GM18519 (cell line): ENCODE results near the gene ADAMTS18.
A peak's percentile ranks its signal among the peaks of the same experiment; 100 is the strongest.

Source experiments
- ATAC-seq: cut with Tn5 transposase; IDR thresholded peaks from one replicate; pipeline ENCODE4 v1.9.1; 2021; ENCODE audit warnings: mild to moderate bottlenecking, moderate library complexity; ENCODE audit not compliant: unreplicated experiment, low FRiP score

The ADAMTS18 gene

DNA sequence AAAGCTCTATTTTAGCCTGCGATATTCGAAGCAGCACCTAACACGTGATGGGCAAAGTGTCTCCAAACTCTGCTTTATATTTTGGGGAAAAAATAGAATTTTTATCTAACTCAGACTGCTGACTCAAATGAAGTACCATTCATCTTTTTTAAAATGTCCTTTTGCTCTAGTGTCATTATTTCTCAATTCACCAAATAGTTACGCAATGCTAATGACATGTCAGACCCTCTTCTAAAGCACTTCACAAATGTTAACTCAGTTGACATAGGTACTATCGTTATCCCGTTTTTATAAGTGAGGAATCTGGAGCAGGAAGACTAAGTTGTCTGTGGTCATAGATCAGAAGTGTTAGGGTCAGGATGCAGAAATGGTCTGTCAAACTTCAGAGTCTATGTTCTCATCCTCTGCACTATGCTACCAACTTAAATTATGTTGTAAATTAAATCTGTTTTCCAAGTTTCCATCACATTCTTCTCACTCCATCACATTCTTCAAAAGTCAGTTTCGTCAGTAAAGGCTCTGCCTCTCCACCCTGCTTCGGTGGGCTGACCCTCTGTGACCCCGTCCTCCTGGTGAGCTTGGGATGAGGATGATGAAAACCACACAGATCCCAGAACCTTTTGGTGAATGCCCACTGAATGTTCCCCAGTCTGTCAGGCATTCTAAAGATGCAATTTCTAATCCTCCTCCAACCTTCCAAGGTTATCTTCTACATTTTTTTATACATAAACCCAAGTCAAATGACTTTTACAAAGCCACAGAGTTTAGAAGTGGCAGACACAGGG, 102.8 kb downstream of the ADAMTS18 start:
- no peak for ATAC-seq

GRCh38 chr16:77331043-77331442, 103.8 kb downstream of the ADAMTS18 start:
- ATAC-seq, result no peak

DNA sequence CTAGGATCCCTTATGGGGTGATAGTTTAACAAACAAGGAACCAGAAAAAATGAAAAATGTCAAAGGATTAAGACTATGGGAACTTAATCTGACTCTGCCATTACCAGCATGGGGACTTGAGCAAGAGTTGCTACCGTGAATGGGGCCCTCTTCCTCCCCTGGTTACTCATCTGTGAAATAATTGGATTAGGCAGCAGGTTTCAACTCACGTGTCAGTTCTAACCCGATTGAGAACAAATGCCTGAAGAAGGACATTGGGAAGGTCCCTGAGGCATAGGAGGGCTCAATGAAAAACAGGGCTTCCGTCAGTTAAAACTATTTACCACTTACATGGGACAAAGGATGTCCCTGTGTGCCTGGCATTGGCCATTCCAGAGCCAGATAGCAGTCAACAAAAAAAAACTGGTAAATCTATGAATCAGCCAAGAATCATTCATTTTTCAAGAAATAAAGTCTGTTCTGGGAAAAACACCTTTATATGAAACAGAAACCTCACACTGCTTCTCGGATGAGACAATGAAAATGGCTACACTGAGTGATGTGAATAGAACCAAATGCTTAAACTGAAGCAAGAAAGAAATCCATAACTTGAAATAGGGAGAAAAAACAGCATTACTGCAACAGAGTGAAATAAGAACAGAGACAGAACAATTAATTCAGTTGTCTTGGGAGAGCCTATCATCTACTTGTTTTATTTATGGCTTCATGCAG, 104.3 kb downstream of the ADAMTS18 start:
- ATAC-seq, result no peak

- ATAC-seq, result no peak
Measured at GRCh38 chr16:77328768-77329167, 106.1 kb downstream of the ADAMTS18 start.

DNA sequence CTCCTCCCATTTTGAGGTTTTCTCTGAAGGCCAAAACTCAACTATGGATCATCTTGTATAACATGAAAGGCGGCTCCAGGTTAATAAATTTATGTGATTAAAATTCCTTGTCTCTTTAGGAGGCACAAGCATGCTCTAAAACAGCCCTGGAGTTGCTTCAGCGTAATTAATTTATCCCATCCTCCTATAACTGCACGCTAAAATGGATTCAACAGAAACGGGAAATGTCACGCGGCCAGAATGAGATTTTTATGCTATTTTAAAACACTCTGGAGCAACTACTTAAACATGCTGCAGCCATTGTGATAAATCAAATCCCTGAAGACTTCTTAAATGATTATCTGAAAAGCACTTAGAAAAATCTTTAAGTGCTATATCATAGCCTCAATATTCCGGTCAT, 106.6 kb downstream of the ADAMTS18 start:
- ATAC-seq, result no peak

GRCh38 chr16:77327717-77328116, 107.1 kb downstream of the ADAMTS18 start:
- peak; percentile 74 for ATAC-seq

GRCh38 chr16:77324729-77325128, 110.1 kb downstream of the ADAMTS18 start:
- no peak for ATAC-seq

DNA sequence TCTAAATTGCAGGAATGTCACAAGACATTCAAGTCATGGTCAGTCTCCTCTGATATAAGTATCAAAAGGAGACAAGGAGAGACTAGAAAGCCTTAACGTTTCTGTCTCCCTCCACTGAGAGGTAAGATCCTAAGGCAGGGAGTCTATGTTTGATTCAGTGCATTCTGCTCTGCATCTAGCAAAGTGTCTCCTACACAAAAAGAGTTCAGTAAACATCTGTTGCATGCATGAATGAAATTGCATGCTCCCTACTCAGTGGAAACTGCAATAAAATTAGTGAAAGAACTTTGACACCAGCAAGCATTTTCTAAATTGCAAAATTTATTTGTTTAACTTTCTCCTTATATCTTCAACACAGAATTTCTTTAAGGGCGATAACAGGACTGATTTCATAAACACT, 111.1 kb downstream of the ADAMTS18 start:
- ATAC-seq, result no peak

GRCh38 chr16:77322757-77323156, 112.1 kb downstream of the ADAMTS18 start:
- no peak for ATAC-seq

DNA sequence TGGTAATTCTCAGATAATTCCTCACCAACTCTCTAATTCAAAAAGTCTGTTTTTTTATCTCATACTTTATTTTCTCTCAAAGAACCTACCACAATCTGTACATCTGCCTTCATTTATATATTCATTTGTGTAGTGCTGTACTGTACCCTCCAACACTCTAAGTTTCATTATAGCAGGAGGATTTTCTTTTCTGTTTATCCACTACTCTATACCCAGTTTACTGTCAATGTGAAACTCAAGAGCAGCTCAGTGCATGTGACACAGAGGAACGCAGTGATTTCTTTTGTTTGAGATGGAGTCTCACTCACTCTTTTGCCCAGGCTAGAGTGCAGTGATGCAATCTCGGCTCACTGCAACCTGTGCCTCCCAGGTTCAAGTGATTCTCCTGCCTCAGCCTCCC, 117.8 kb downstream of the ADAMTS18 start:
- ATAC-seq, result no peak

DNA sequence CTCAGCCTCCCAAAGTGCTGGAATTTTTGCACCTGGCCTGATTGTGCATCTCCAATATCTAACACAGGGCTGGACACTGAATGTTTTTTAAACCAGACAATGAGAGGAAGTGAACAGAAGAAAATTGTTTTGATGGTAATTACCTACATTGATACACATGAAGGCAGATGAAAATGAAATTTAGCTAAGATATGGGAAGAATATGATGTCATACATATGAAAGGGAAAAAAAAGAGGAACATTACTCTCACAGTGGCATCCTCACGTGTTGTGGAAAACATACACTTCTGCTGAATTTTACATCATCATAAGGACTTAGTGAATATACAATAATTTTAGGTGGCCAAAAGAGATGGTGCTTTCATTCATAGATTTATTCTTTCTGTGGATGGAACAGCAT, 124.0 kb downstream of the ADAMTS18 start:
- no peak for ATAC-seq

- ATAC-seq, result no peak
Measured at GRCh38 chr16:77308163-77308561, 126.7 kb downstream of the ADAMTS18 start.

GRCh38 chr16:77307426-77308162, 127.2 kb downstream of the ADAMTS18 start:
- ATAC-seq, result no peak

GRCh38 chr16:77306075-77306474, 128.8 kb downstream of the ADAMTS18 start:
- ATAC-seq, result no peak

- ATAC-seq, result no peak
Measured at GRCh38 chr16:77304877-77305276, 130.0 kb downstream of the ADAMTS18 start.

GRCh38 chr16:77304134-77304533, 130.7 kb downstream of the ADAMTS18 start:
- no peak for ATAC-seq

GRCh38 chr16:77302674-77303073, 132.2 kb downstream of the ADAMTS18 start:
- no peak for ATAC-seq

- no peak for ATAC-seq
Measured at GRCh38 chr16:77302249-77302648, 132.6 kb downstream of the ADAMTS18 start.

- no peak for ATAC-seq
Measured at GRCh38 chr16:77300256-77300655, 134.6 kb downstream of the ADAMTS18 start.

DNA sequence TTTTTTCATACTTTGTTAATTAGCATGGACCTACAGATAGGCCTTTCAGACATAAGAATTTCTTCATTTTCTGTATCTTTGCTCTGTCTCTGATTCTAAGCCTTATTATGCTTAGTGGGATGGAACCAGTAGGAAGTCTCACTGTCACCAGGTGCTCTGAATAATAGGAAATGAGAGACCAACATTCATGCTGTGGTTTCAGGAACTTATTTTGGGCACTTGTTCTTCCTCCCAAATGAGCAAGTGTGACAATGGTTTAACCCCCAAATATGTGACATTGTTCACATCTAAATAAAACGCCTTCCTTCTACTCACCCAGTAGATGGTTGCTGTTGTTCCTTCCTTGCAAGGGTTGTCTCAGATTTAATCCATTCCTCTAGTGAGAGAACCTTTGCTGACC, 135.4 kb downstream of the ADAMTS18 start:
- no peak for ATAC-seq
